NT2/D1 (cell line): ENCODE data around the gene GTPBP4.

Experiments
- DNase-seq: peaks from one replicate; pipeline ENCODE4 v3.0.0-alpha.2; 2011; ENCODE audit warnings: low read depth, low spot score
- H3K27me3 ChIP-seq: 2 replicates; pipeline ENCODE4 v1.6.0; 2011; ENCODE audit warnings: mild to moderate bottlenecking; ENCODE audit not compliant: insufficient read length, insufficient read depth
- H3K36me3 ChIP-seq: 2 replicates; pipeline ENCODE4 v1.6.1; 2011; ENCODE audit warnings: mild to moderate bottlenecking, low read length, mixed read lengths; ENCODE audit not compliant: insufficient read depth, insufficient read length
- H3K4me1 ChIP-seq: 2 replicates; pipeline ENCODE4 v1.5.1; 2011; ENCODE audit not compliant: insufficient read depth, insufficient read length
- H3K4me3 ChIP-seq: 2 replicates; pipeline ENCODE4 v1.5.1; 2011; ENCODE audit warnings: low read depth; ENCODE audit not compliant: insufficient read length
- H3K9ac ChIP-seq: 2 replicates; pipeline ENCODE4 v1.6.0; 2011; ENCODE audit warnings: low read depth; ENCODE audit not compliant: insufficient read length
- H3K9me3 ChIP-seq: 2 replicates; pipeline ENCODE4 v1.5.1; 2011; ENCODE audit warnings: mild to moderate bottlenecking, low read length; ENCODE audit not compliant: insufficient read depth
- SUZ12 ChIP-seq: IDR thresholded peaks from 2 replicates; pipeline ENCODE4 v1.6.1; 2011; ENCODE audit not compliant: insufficient read length, insufficient read depth; ENCODE audit errors: extremely low read depth
- YY1 ChIP-seq: IDR thresholded peaks from 2 replicates; pipeline ENCODE4 v1.6.1; 2011; ENCODE audit not compliant: insufficient read length, insufficient read depth
- ZNF274 ChIP-seq: IDR thresholded peaks from 2 replicates; pipeline ENCODE4 v1.6.1; 2011; ENCODE audit warnings: mild to moderate bottlenecking, low read depth, low read length

GTPBP4 gene

GRCh38 chr10:1048349-1048731 lies 60.1 kb downstream of the GTPBP4 start:
- Histone ChIP-seq H3K9ac (peak overlapping the region; percentile 94), H3K4me1 (peaks cover 4% of the 10 kb centered on the region), H3K27me3 (no peaks in the 10 kb centered on the region), H3K4me3 (peak overlapping the region; percentile 93), H3K36me3 (peaks cover 52% of the 10 kb centered on the region), H3K9me3 (no peaks in the 10 kb centered on the region)
- no peak for DNase-seq
- TF ChIP-seq SUZ12 (no peak), ZNF274 (no peak), YY1 (no peak)

GRCh38 chr10:1048732-1049424 lies 60.6 kb downstream of the GTPBP4 start, which contains the start of gene IDI1:
Gene IDI1 (minus strand): TSS chr10:1049119. CDS start chr10:1049003, 116 bp downstream.
- peak; percentile 91 for DNase-seq
- Histone ChIP-seq H3K27me3 (no peaks in the 10 kb centered on the region), H3K9ac (peak within 1 kb of the TSS; percentile 94), H3K36me3 (peaks cover 52% of the 10 kb centered on the region), H3K4me3 (peak within 1 kb of the TSS; percentile 93), H3K4me1 (peaks cover 4% of the 10 kb centered on the region), H3K9me3 (no peaks in the 10 kb centered on the region)
- TF ChIP-seq YY1, result no peak
- no peak for TF ChIP-seq SUZ12
- TF ChIP-seq ZNF274, result no peak

GRCh38 chr10:1049425-1049958 lies 61.3 kb downstream of the GTPBP4 start:
- peak overlapping the region; percentile 93 for H3K4me3 ChIP-seq
- TF ChIP-seq YY1, result no peak
- TF ChIP-seq SUZ12, result no peak
- TF ChIP-seq ZNF274, result no peak
- peaks cover 54% of the 10 kb centered on the region for H3K36me3 ChIP-seq
- H3K4me1 ChIP-seq, result peaks cover 4% of the 10 kb centered on the region
- peak overlapping the region; percentile 92 for H3K9ac ChIP-seq
- DNase-seq, result no peak
- H3K27me3 ChIP-seq, result no peaks in the 10 kb centered on the region
- no peaks in the 10 kb centered on the region for H3K9me3 ChIP-seq

- no peaks in the 10 kb centered on the region for H3K9me3 ChIP-seq
- H3K9ac ChIP-seq, result peak overlapping the region; percentile 92
- peak overlapping the region; percentile 93 for H3K4me3 ChIP-seq
- no peak for TF ChIP-seq SUZ12
- no peak for TF ChIP-seq ZNF274
- no peak for TF ChIP-seq YY1
- H3K36me3 ChIP-seq, result peaks cover 56% of the 10 kb centered on the region
- no peak for DNase-seq
- H3K27me3 ChIP-seq, result no peaks in the 10 kb centered on the region
- H3K4me1 ChIP-seq, result peaks cover 4% of the 10 kb centered on the region
Measured at GRCh38 chr10:1050145-1050544, 61.9 kb downstream of the GTPBP4 start.

GRCh38 chr10:1050554-1050953 lies 62.3 kb downstream of the GTPBP4 start:
- Histone ChIP-seq H3K27me3 (no peaks in the 10 kb centered on the region), H3K9ac (peak overlapping the region; percentile 4), H3K36me3 (peaks cover 52% of the 10 kb centered on the region), H3K4me3 (peak overlapping the region; percentile 26), H3K4me1 (peaks cover 4% of the 10 kb centered on the region), H3K9me3 (no peaks in the 10 kb centered on the region)
- no peak for DNase-seq
- TF ChIP-seq YY1 (no peak), SUZ12 (no peak), ZNF274 (no peak)

- DNase-seq, result no peak
- H3K9me3 ChIP-seq, result no peaks in the 10 kb centered on the region
- H3K4me3 ChIP-seq, result peak overlapping the region; percentile 91
- TF ChIP-seq ZNF274 (no peak), SUZ12 (no peak), YY1 (no peak)
- H3K4me1 ChIP-seq, result no peaks in the 10 kb centered on the region
- no peaks in the 10 kb centered on the region for H3K27me3 ChIP-seq
- peak overlapping the region; percentile 26 for H3K9ac ChIP-seq
- peaks cover 45% of the 10 kb centered on the region for H3K36me3 ChIP-seq
Measured at GRCh38 chr10:1054684-1055083, 66.5 kb downstream of the GTPBP4 start.

GRCh38 chr10:1056326-1057105 lies 68.3 kb downstream of the GTPBP4 start, which contains the start of gene WDR37:
Gene WDR37 (plus strand): TSS chr10:1056385. CDS start chr10:1072156, 15,771 bp downstream.
- Histone ChIP-seq H3K4me1 (no peaks in the 10 kb centered on the region), H3K9ac (peak within 1 kb of the TSS; percentile 93), H3K4me3 (peak within 1 kb of the TSS; percentile 91), H3K36me3 (peaks cover 35% of the 10 kb centered on the region), H3K9me3 (no peaks in the 10 kb centered on the region), H3K27me3 (no peaks in the 10 kb centered on the region)
- no peak for TF ChIP-seq SUZ12
- DNase-seq, result peak; percentile 68
